MG63 (cell line): ENCODE measurements around the gene SMIM28. TPM values are rescaled to one million over a fixed set of nuclear protein-coding genes. Genes with fewer than 3 reads are reported as not detected.
"Not testable (repeated sequence)": the region's sequence is repeated elsewhere in the genome, so short reads cannot be mapped to it uniquely, and the experiment has no call there.

Source experiments
- DNase-seq: peaks from one replicate; pipeline ENCODE4 v3.0.0-alpha.2; 2020
- H3K27me3 ChIP-seq: fragments of 250-450 bp; sonication (Bioruptor Pico); 2 replicates; pipeline ENCODE4 v1.5.1; 2020; ENCODE audit warnings: mild to moderate bottlenecking, moderate library complexity
- H3K36me3 ChIP-seq: fragments of 250-450 bp; sonication (Bioruptor Pico); 2 replicates; pipeline ENCODE4 v1.5.1; 2020; ENCODE audit warnings: mild to moderate bottlenecking, moderate library complexity
- H3K4me3 ChIP-seq: fragments of 250-450 bp; sonication (Bioruptor Pico); 2 replicates; pipeline ENCODE4 v1.5.1; 2020; ENCODE audit warnings: mild to moderate bottlenecking, moderate library complexity
- H3K9me3 ChIP-seq: fragments of 250-450 bp; sonication (Bioruptor Pico); 2 replicates; pipeline ENCODE4 v1.5.1; 2020; ENCODE audit warnings: mild to moderate bottlenecking, moderate library complexity
- total RNA-seq: library from RNA; depleted of rRNA; stranded (reverse); fragments of >200 nt; shearing (Covaris generic); gene quantifications from 2 replicates; pipeline ENCODE4 v1.2.3, GENCODE V29; 2014; ENCODE audit warnings: low replicate concordance

The SMIM28 gene
- total RNA-seq, 1 experiment from 2014 or later, result not detected

GRCh38 chr6:138368684-138369083 lies 9.0 kb upstream of the SMIM28 start:
- not testable (repeated sequence) for H3K27me3 ChIP-seq, DNase-seq, H3K9me3 ChIP-seq, H3K4me3 ChIP-seq, H3K36me3 ChIP-seq

GRCh38 chr6:138370631-138371451 lies 6.9 kb upstream of the SMIM28 start:
- H3K27me3 ChIP-seq, result no peaks in the 10 kb centered on the region
- no peaks in the 10 kb centered on the region for H3K36me3 ChIP-seq
- DNase-seq, result no peak
- no peak overlapping the region for H3K4me3 ChIP-seq
- no peaks in the 10 kb centered on the region for H3K9me3 ChIP-seq

DNA sequence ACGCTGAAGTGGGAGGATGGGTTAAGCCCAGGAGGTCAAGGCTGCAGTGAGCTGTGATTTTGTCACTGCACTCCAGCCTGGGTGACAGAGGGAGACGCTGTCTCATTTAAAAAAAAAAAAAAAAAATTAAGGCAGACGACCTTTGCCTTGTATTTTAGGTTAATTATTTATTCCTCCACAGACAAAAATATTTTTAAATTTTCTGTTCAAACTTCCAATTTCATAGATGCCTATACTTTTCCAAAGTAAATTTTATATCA lies 6.3 kb upstream of the SMIM28 start:
- no peaks in the 10 kb centered on the region for H3K36me3 ChIP-seq
- no peak overlapping the region for H3K4me3 ChIP-seq
- H3K9me3 ChIP-seq, result no peaks in the 10 kb centered on the region
- DNase-seq, result no peak
- no peaks in the 10 kb centered on the region for H3K27me3 ChIP-seq

DNA sequence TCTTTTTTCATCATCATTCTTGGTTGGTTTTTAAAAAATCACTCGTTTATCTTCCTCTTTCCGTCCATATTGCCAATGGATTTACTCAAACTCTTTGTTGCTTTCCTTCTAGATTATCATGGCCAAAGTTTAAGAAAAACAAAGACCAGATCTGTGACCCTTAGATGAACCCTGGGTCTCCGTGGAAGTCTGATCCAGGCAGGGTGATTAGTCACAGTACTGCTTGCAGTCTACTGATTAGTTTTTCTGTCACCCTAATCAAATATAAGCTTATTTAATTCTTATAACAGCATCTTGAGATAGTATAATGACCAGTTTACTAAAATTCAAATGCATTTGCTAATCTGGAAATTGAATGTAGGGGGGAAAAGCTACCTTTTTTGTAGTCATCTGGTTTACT lies 6.0 kb upstream of the SMIM28 start:
- no peak overlapping the region for H3K4me3 ChIP-seq
- no peaks in the 10 kb centered on the region for H3K9me3 ChIP-seq
- H3K27me3 ChIP-seq, result no peaks in the 10 kb centered on the region
- H3K36me3 ChIP-seq, result no peaks in the 10 kb centered on the region
- peak; percentile 44 for DNase-seq

DNA sequence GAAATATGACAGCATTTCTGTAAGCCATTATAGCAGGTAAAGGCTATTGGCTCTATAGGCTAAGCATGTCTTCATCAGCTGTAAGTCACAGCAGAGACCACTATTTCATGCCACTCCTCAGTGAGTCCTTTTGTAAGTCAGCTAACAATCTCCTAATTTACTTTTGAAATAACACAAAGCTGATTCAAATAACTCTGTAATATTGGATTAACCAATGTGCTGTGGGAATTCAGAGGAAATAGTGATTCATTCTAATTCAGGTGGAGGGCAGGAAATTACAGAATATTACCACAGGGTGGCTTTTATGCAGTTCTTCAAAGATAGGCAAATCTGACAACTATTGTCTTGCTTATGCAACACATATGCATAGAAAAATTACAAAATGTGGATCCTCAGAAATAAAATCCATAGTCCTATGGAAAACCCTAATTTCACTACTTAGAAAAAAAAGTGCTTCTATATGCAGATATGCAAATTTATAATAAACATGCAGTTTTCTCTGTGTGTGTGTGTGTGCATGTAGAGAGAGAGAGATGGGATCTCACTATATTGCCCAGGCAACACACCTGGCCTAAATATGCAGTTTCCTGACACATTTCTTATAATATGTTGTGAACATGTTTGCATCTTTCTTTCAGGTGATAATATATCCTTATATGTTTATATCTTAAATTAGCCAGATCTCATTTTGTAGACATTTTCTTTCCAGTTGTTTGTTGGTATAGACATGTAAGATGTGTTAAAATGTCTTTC lies 4.8 kb upstream of the SMIM28 start:
- Histone ChIP-seq H3K9me3 (no peaks in the 10 kb centered on the region), H3K36me3 (no peaks in the 10 kb centered on the region), H3K27me3 (no peaks in the 10 kb centered on the region), H3K4me3 (no peak overlapping the region)
- no peak for DNase-seq

GRCh38 chr6:138374230-138374629 lies 3.5 kb upstream of the SMIM28 start:
- DNase-seq, result no peak
- no peak overlapping the region for H3K4me3 ChIP-seq
- no peaks in the 10 kb centered on the region for H3K9me3 ChIP-seq
- no peaks in the 10 kb centered on the region for H3K27me3 ChIP-seq
- no peaks in the 10 kb centered on the region for H3K36me3 ChIP-seq

DNA sequence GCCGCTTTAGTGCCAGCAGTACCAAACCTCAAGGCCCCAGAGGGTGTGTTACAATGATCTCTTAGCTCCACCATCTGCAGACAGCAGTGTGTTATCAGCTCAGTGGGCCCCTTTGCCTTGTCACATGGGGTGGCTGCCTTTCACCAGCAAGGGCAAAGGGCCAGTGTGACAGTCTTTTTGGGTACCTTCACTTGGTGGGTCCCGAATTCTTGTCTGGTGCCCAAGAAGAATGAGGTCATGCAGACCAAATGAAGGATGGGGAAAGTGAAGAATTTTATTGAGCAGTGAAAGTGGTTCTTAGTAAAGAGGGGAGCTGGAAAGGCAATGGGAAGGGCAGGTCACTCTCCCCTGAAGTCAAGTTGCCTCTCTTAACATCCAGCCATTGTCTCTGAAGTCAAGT lies 2.9 kb upstream of the SMIM28 start:
- no peaks in the 10 kb centered on the region for H3K9me3 ChIP-seq
- no peaks in the 10 kb centered on the region for H3K27me3 ChIP-seq
- H3K36me3 ChIP-seq, result no peaks in the 10 kb centered on the region
- H3K4me3 ChIP-seq, result no peak overlapping the region
- DNase-seq, result no peak

GRCh38 chr6:138377042-138377441 lies 663 bp upstream of the SMIM28 start:
- Histone ChIP-seq H3K9me3 (no peaks in the 10 kb centered on the region), H3K27me3 (no peaks in the 10 kb centered on the region), H3K4me3 (no peak overlapping the region), H3K36me3 (no peaks in the 10 kb centered on the region)
- no peak for DNase-seq

- Histone ChIP-seq H3K9me3 (no peaks in the 10 kb centered on the region), H3K4me3 (no peak overlapping the region), H3K36me3 (no peaks in the 10 kb centered on the region), H3K27me3 (no peaks in the 10 kb centered on the region)
- DNase-seq, result no peak
Observed at GRCh38 chr6:138378463-138378862, 758 bp downstream of the SMIM28 start.

GRCh38 chr6:138382498-138383265 lies 5.0 kb downstream of the SMIM28 start:
- Histone ChIP-seq H3K9me3 (no peaks in the 10 kb centered on the region), H3K36me3 (no peaks in the 10 kb centered on the region), H3K4me3 (no peak overlapping the region), H3K27me3 (no peaks in the 10 kb centered on the region)
- no peak for DNase-seq

- DNase-seq, result no peak
- H3K9me3 ChIP-seq, result no peaks in the 10 kb centered on the region
- no peak overlapping the region for H3K4me3 ChIP-seq
- no peaks in the 10 kb centered on the region for H3K27me3 ChIP-seq
- no peaks in the 10 kb centered on the region for H3K36me3 ChIP-seq
Observed at GRCh38 chr6:138383776-138384175, 6.1 kb downstream of the SMIM28 start.

DNA sequence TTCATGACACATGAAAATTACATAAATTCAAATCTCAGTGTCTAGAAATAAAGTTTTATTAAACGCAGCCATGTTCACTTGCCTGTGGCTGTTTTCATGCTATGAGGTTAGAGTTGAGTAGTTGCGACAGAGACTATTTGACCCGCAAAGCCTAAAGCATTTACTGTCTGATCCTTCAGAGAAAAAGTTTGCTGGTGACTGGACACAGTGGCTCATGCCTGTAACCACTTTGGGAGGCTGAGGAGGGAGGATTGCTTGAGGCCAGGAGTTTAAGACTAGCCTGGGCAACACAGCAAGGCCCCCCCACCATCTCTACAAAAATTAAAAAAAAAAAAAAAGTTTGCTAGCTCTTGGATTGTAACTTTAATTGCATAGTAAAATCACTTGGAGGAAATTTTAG lies 9.2 kb downstream of the SMIM28 start:
- H3K9me3 ChIP-seq, result no peaks in the 10 kb centered on the region
- H3K4me3 ChIP-seq, result no peak overlapping the region
- H3K27me3 ChIP-seq, result no peaks in the 10 kb centered on the region
- no peak for DNase-seq
- no peaks in the 10 kb centered on the region for H3K36me3 ChIP-seq

DNA sequence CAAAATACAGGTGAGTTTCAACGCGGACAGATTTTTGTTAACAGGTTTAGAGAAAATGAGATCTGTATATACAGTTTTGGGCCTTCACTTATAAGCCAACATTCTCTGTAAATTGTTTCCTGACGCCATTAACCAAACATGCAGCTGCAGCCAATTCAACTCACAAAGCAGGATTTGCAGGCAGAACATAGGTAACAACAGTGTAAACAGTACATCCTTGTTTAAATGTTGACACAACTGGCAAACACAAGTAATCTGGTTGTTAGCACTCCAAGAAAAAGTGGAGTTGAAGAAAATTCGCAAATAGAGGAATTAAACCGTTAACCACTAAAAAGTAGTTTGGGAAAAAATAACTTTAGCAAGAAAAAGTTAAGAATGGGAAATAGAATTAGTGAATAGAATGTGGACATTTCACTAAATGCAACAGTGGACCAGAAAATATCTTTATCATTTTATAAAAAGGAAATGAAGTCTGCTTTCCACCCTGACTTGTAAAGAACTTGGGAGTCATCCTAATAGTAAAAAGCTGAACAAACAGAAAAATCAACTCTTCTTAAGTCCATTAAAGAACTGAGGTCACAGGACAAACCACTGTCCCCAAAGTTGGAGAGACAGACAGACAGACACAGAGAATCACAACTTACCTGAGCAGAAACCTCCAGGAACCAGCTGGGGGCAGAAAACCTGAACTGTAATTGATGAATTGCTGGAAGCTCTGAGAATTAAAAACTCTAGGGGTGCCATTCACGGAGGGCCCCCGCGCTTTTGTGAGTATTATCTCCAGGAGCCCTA lies 10.1 kb downstream of the SMIM28 start:
- Histone ChIP-seq H3K27me3 (no peaks in the 10 kb centered on the region), H3K4me3 (no peak overlapping the region), H3K36me3 (no peaks in the 10 kb centered on the region), H3K9me3 (no peaks in the 10 kb centered on the region)
- no peak for DNase-seq

- no peaks in the 10 kb centered on the region for H3K9me3 ChIP-seq
Observed at GRCh38 chr6:138389551-138389950, 11.8 kb downstream of the SMIM28 start.

DNA sequence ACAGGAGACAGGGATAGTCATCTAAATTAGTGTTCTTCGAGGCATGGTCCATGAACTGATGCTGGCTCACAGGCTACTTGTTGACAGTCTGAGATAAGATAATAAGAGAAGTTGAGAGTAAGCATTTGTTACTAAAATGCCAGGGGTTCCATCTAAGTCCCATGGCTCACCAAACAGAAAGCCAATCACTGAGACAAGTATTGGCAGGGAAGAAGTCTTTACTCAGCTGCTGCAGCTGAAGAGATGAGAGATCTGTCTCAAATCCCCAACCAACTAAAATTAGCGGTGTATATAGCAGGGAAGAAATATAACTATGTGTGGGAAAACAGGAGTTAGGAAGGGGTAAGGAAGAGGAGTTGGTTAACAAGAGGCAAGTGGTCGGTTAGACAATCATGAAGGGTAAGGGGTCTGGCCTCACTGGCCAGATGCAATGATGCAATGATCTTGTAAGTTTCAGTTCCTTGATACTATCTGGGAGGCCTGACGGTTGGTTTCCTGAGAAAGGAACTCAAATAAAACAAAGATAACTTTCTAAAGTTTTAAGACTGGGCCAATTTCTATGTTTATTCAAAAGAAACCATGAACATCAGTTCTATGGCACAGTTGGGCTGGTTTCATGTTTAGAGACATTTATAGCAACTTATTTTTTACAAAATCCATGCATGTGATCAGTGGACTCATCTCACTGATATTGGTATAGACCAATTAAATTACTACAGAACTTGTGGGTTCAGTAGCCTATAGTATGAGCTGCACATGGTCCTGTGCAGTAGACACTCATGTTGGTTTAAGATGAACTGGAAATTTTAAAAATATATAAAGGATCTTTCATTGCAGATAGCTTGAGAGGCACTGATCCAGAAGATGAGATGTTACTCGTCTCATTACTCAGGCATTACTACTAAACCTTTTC lies 16.4 kb downstream of the SMIM28 start:
- H3K9me3 ChIP-seq, result no peaks in the 10 kb centered on the region
- no peak overlapping the region for H3K4me3 ChIP-seq
- no peak for DNase-seq

More at GRCh38 chr6:138389551-138389950, 11.8 kb downstream of the SMIM28 start:
- DNase-seq, result no peak
- no peaks in the 10 kb centered on the region for H3K27me3 ChIP-seq
- no peak overlapping the region for H3K4me3 ChIP-seq
- no peaks in the 10 kb centered on the region for H3K36me3 ChIP-seq

GRCh38 chr6:138396709-138397108 lies 19.0 kb downstream of the SMIM28 start:
- no peak for DNase-seq
- Histone ChIP-seq H3K4me3 (no peak overlapping the region), H3K36me3 (no peaks in the 10 kb centered on the region), H3K27me3 (no peaks in the 10 kb centered on the region), H3K9me3 (no peaks in the 10 kb centered on the region)

More for the DNA sequence above, 16.4 kb downstream of the SMIM28 start:
- Histone ChIP-seq H3K36me3 (no peaks in the 10 kb centered on the region), H3K27me3 (no peaks in the 10 kb centered on the region)
